ENCODE measurements around the gene TMC4. TPM values are rescaled to one million over a fixed set of nuclear protein-coding genes. Genes with fewer than 3 reads are reported as not detected.

Gene TMC4
- polyA plus RNA-seq, 1 of the 3 experiments (the other 2 are of a cell fraction) = 2.8 TPM

DNA sequence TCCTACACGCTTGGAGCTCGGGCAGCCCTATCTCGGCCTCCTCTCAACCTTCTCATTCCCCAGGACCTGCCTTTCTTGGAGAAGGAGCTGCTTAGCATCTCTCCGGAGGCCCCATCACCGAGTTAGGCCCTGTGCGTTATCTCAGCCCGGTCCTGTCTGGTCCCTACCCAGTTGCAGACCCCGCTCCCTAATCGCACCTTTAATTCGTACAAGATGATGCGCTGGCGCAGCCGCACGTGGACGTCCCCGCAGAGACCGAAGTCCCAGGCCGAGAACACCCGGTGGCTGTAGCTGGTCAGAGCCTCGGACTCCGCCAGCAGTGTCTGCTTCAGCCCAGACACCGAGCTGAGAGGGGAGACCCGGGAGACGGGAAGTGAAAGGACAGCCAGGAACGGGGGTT, 7.7 kb downstream of the TMC4 start (continued):
- TF ChIP-seq, protein P1, sequence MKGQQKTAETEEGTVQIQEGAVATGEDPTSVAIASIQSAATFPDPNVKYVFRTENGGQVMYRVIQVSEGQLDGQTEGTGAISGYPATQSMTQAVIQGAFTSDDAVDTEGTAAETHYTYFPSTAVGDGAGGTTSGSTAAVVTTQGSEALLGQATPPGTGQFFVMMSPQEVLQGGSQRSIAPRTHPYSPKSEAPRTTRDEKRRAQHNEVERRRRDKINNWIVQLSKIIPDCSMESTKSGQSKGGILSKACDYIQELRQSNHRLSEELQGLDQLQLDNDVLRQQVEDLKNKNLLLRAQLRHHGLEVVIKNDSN (IDR thresholded peaks at IDR 0.05; ENCODE audit: borderline replicate concordance, low read depth) = no peak

GRCh38 chr19:54164369-54165068, 8.4 kb downstream of the TMC4 start:
- Histone ChIP-seq H3K79me2 (ENCODE audit: insufficient read depth) (peaks cover 9% of the 10 kb centered on the region; the same call in 1 of the 2 replicates), H2AFZ (ENCODE audit: low read depth) (no peak overlapping the region), H3K9ac (no peak overlapping the region), H3K4me2 (no peak overlapping the region), H3K27ac (ENCODE audit: low read depth in 2 of 2, low read length in 1 of 2) (no peak overlapping the region), H3K9me2 (no peaks in the 10 kb centered on the region), H3K36me3 (replicated peaks in 1 of 2; ENCODE audit: control insufficient read depth in 1 of 2, insufficient read depth in 2 of 2, low read length in 1 of 2) (no peaks in the 10 kb centered on the region), H4K20me1 (ENCODE audit: insufficient read depth) (no peaks in the 10 kb centered on the region), H3K9me3 (no peaks in the 10 kb centered on the region), H3K4me3 (ENCODE audit: low read depth in 2 of 2, low read length in 1 of 2) (no peak overlapping the region), H3K4me1 (ENCODE audit: control insufficient read depth in 1 of 2, insufficient read depth in 2 of 2, low read depth in 1 of 2, low read length in 1 of 2) (peaks cover 0 to 11% of the 10 kb centered on the region in 2 experiments; a peak in 1 of 4 replicates), H3F3A (replicated peaks; ENCODE audit: insufficient read depth) (no peaks in the 10 kb centered on the region), H3K27me3 (ENCODE audit: insufficient read depth) (no peaks in the 10 kb centered on the region)
- ChIA-PET POLR2A (no interaction called here), CTCF (interaction anchor here (1.1 to 1.6 kb wide), 2 partner anchors 66 to 68 kb away, joined by 4 to 5 read pairs; no protein-coding TSS in a partner anchor)
- WGBS (ENCODE audit: low lambda C conversion rate) = 93% methylated on average over 37 of the region's 37 CpGs
- DNase-seq = no peak
- TF ChIP-seq FOSL2 (IDR thresholded peaks at IDR 0.05; ENCODE audit: borderline replicate concordance, low read depth) (no peak), REST (IDR thresholded peaks at IDR 0.05; ENCODE audit: low read depth, low read length) (no peak), YY1 (IDR thresholded peaks at IDR 0.05; ENCODE audit: low read depth) (no peak), POLR2AphosphoS5 (IDR thresholded peaks at IDR 0.05; ENCODE audit: low read depth, low read length) (no peak), MXI1 (IDR thresholded peaks at IDR 0.05; ENCODE audit: low read depth, low read length) (no peak)

DNA sequence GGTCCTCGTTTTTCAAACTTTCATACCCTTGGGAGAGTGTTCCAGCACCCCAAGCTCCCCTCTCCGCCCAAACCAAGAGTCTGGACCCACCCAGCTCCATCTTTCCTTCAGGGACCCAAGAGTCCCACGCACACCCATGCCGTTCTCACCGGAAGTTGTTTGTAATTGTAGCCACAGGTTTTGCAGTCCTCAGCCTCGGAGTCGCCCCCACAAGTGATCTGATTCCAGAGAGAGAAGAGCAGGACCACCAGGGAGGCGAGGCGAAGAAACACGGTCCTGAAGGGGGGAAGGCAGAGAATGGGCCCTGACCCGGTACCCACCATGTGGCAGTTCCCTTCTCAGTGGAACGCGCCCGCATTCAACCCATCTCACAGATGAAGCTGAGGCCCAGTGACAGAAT, 10.1 kb downstream of the TMC4 start:
- Histone ChIP-seq H3K9me2 (no peaks in the 10 kb centered on the region), H3K4me2 (no peak overlapping the region), H2AFZ (ENCODE audit: low read depth) (no peak overlapping the region), H4K20me1 (ENCODE audit: insufficient read depth) (no peaks in the 10 kb centered on the region), H3K9me3 (no peaks in the 10 kb centered on the region), H3K4me3 (ENCODE audit: low read depth in 2 of 2, low read length in 1 of 2) (no peak overlapping the region), H3K27ac (ENCODE audit: low read depth in 2 of 2, low read length in 1 of 2) (no peak overlapping the region), H3K9ac (no peak overlapping the region), H3K27me3 (ENCODE audit: insufficient read depth) (no peaks in the 10 kb centered on the region), H3K4me1 (ENCODE audit: control insufficient read depth in 1 of 2, insufficient read depth in 2 of 2, low read depth in 1 of 2, low read length in 1 of 2) (peaks cover 7 to 19% of the 10 kb centered on the region in 2 experiments; a peak in 2 of 4 replicates), H3K79me2 (ENCODE audit: insufficient read depth) (peaks cover 19% of the 10 kb centered on the region; the same call in 1 of the 2 replicates), H3K36me3 (replicated peaks in 1 of 2; ENCODE audit: control insufficient read depth in 1 of 2, insufficient read depth in 2 of 2, low read length in 1 of 2) (peaks cover 0 to 2% of the 10 kb centered on the region in 2 experiments), H3F3A (replicated peaks; ENCODE audit: insufficient read depth) (no peaks in the 10 kb centered on the region)
- POLR2A ChIA-PET = no interaction called here
- DNase-seq = no peak
- 86% methylated on average over 14 of the region's 14 CpGs for WGBS (ENCODE audit: low lambda C conversion rate)
- TF ChIP-seq SMC3 (IDR thresholded peaks at IDR 0.05; ENCODE audit: low read depth, low read length) = no peak
- CTCF ChIA-PET = interaction anchor here (1.4 kb wide), 1 partner anchor 15 kb away, joined by 3 read pairs; no protein-coding TSS in a partner anchor

All from SK-N-SH (cell line).